ENCODE measurements around the gene NLRP4. TPM values are rescaled to one million over a fixed set of nuclear protein-coding genes. Genes with fewer than 3 reads are reported as not detected.

NLRP4 gene
- total RNA-seq, 2 experiments from 2014 or later, result not detected

DNA sequence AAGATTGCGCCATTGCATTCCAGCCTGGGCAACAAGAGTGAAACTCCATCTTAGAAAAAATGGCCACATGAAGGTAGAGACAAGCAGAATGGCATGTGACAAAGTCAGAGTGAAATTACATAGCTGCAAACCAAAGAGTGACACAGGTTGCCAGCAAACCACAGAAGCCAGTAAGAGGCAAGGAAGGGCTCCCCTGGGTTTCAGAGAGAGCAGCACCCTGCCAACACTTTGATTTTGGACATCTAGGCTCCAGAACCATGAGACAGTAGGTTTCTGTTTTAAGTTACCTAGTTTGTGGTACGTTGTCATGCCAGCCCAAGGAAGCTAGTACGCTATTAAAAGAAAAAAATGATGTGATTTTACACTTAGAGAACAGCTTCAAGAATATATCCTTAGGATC, 1.9 kb downstream of the NLRP4 start:
- no peaks in the 10 kb centered on the region for H3K4me1 Mint-ChIP-seq (ENCODE audit: low read depth)
- no peaks in the 10 kb centered on the region for H3K36me3 Mint-ChIP-seq
- no peaks in the 10 kb centered on the region for H3K27me3 Mint-ChIP-seq
- intact Hi-C loops (cut with micrococcal nuclease), result no loop called here
- POLR2A ChIA-PET, result no interaction called here
- H3K9me3 Mint-ChIP-seq, result peaks cover 14% of the 10 kb centered on the region
- no peak overlapping the region for H3K27ac Mint-ChIP-seq
- no peak for DNase-seq
- CTCF ChIA-PET, result no interaction called here
- no peak overlapping the region for H3K4me3 Mint-ChIP-seq

DNA sequence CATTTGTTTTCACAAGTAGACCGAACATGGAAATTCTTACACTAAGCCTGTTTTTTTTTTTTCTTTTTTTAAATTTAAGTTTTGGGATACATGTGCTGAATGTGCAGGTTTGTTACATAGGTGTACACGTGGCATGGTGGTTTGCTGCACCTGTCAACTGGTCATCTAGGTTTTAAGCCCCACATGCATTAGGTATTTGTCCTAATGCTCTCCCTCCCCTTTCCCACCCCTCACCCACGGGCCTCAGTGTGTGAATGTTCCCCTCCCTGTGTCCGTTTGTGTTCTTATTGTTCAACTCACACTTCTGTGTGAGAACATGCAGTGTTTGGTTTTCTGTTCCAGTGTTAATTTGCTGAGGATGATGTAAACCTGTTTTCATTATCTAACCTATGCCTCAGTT, 2.6 kb downstream of the NLRP4 start:
- ChIA-PET CTCF (no interaction called here), POLR2A (no interaction called here)
- H3K27me3 Mint-ChIP-seq, result no peaks in the 10 kb centered on the region
- no peak overlapping the region for H3K4me3 Mint-ChIP-seq
- DNase-seq, result no peak
- intact Hi-C loops (cut with micrococcal nuclease), result no loop called here
- no peak overlapping the region for H3K27ac Mint-ChIP-seq
- H3K4me1 Mint-ChIP-seq (ENCODE audit: low read depth), result no peaks in the 10 kb centered on the region
- no peaks in the 10 kb centered on the region for H3K36me3 Mint-ChIP-seq
- peaks cover 14% of the 10 kb centered on the region for H3K9me3 Mint-ChIP-seq

DNA sequence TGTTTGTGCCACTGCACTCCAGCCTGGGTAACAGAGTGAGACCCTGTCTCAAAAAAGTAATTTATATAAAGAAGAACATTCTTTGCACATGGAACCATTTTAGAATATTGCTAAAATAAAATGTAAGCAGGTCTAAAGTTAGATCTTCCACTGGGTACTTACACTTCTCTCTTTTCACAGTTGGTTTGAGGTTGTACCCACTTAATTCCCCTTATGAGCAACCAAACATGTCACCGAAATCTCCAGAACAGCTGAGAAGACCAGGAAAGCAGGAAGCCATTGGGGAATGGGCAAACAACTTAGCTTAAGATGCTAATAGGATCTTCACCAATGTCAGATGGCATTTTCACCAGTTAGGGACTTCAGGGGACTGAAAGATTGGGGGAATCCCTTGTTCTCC, 18.8 kb downstream of the NLRP4 start:
- Mint-ChIP-seq H3K36me3 (no peaks in the 10 kb centered on the region), H3K4me3 (no peak overlapping the region), H3K27me3 (no peaks in the 10 kb centered on the region), H3K27ac (no peak overlapping the region), H3K9me3 (peaks cover 13% of the 10 kb centered on the region), H3K4me1 (ENCODE audit: low read depth) (no peaks in the 10 kb centered on the region)
- no peak for DNase-seq
- ChIA-PET POLR2A (no interaction called here), CTCF (no interaction called here)
- intact Hi-C loops (cut with micrococcal nuclease), result no loop called here

GRCh38 chr19:55857149-55857548, 20.8 kb downstream of the NLRP4 start:
- Mint-ChIP-seq H3K9me3 (peaks cover 8% of the 10 kb centered on the region), H3K27ac (no peak overlapping the region), H3K4me1 (ENCODE audit: low read depth) (no peaks in the 10 kb centered on the region), H3K4me3 (no peak overlapping the region), H3K36me3 (no peaks in the 10 kb centered on the region), H3K27me3 (no peaks in the 10 kb centered on the region)
- intact Hi-C loops (cut with micrococcal nuclease), result no loop called here
- DNase-seq, result no peak
- ChIA-PET POLR2A (no interaction called here), CTCF (no interaction called here)

- H3K9me3 Mint-ChIP-seq, result peaks cover 7% of the 10 kb centered on the region
- DNase-seq, result no peak
- CTCF ChIA-PET, result no interaction called here
Measured at GRCh38 chr19:55857974-55858373, 21.6 kb downstream of the NLRP4 start.

GRCh38 chr19:55858401-55858800, 22.1 kb downstream of the NLRP4 start:
- no peak for DNase-seq
- Mint-ChIP-seq H3K27me3 (no peaks in the 10 kb centered on the region), H3K4me3 (no peak overlapping the region), H3K27ac (no peak overlapping the region), H3K36me3 (no peaks in the 10 kb centered on the region), H3K4me1 (ENCODE audit: low read depth) (no peaks in the 10 kb centered on the region), H3K9me3 (peaks cover 3% of the 10 kb centered on the region)
- ChIA-PET CTCF (no interaction called here), POLR2A (no interaction called here)
- intact Hi-C loops (cut with micrococcal nuclease), result no loop called here

More at GRCh38 chr19:55857974-55858373, 21.6 kb downstream of the NLRP4 start:
- POLR2A ChIA-PET, result no interaction called here
- no peak overlapping the region for H3K4me3 Mint-ChIP-seq
- H3K27me3 Mint-ChIP-seq, result no peaks in the 10 kb centered on the region
- intact Hi-C loops (cut with micrococcal nuclease), result no loop called here
- no peak overlapping the region for H3K27ac Mint-ChIP-seq
- H3K36me3 Mint-ChIP-seq, result no peaks in the 10 kb centered on the region
- no peaks in the 10 kb centered on the region for H3K4me1 Mint-ChIP-seq (ENCODE audit: low read depth)

DNA sequence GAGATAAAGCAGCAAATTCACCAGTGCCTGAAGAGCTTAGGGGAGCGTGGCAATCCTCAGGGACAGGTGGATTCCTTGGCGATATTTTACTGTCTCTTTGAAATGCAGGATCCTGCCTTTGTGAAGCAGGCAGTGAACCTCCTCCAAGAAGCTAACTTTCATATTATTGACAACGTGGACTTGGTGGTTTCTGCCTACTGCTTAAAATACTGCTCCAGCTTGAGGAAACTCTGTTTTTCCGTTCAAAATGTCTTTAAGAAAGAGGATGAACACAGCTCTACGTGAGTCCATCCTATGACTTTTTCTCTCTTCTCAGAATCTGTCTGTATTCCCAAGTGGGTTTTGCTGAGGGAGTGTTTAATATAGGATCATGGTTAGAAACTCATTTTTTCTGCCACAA, 22.6 kb downstream of the NLRP4 start:
- no peak for DNase-seq
- POLR2A ChIA-PET, result no interaction called here

DNA sequence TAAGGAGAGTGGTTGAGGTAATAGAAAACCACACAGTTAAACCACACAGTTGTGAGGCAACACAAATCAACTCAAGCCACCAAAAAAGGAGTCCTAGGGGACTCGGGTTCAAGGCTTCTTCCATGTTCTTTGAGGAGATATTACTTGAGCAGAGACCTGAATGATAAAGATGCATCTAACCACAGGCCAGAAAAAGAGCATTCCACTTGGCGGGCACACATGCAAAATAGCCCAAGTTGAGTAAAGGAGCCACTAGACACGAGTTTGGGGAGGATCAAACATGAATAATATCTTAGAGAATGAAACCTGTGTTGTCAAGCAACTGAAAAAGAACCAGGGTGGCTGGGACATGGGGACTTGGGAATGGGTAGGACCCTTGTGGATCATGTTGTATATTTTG, 30.2 kb downstream of the NLRP4 start:
- intact Hi-C loops (cut with micrococcal nuclease), result no loop called here
- no peak overlapping the region for H3K27ac Mint-ChIP-seq
- no peak for DNase-seq
- no peaks in the 10 kb centered on the region for H3K36me3 Mint-ChIP-seq
- H3K4me3 Mint-ChIP-seq, result no peak overlapping the region
- ChIA-PET CTCF (no interaction called here), POLR2A (no interaction called here)
- no peaks in the 10 kb centered on the region for H3K4me1 Mint-ChIP-seq (ENCODE audit: low read depth)
- peaks cover 9% of the 10 kb centered on the region for H3K9me3 Mint-ChIP-seq
- H3K27me3 Mint-ChIP-seq, result peaks cover 7% of the 10 kb centered on the region

More for the DNA sequence above, 22.6 kb downstream of the NLRP4 start:
- CTCF ChIA-PET, result no interaction called here
- Mint-ChIP-seq H3K4me1 (ENCODE audit: low read depth) (no peaks in the 10 kb centered on the region), H3K27me3 (no peaks in the 10 kb centered on the region), H3K4me3 (no peak overlapping the region), H3K27ac (no peak overlapping the region), H3K36me3 (no peaks in the 10 kb centered on the region), H3K9me3 (no peaks in the 10 kb centered on the region)
- intact Hi-C loops (cut with micrococcal nuclease), result no loop called here

GRCh38 chr19:55867101-55867500, 30.8 kb downstream of the NLRP4 start:
- DNase-seq, result no peak
- H3K27ac Mint-ChIP-seq, result no peak overlapping the region
- CTCF ChIA-PET, result no interaction called here
- H3K27me3 Mint-ChIP-seq, result peaks cover 7% of the 10 kb centered on the region
- H3K4me1 Mint-ChIP-seq (ENCODE audit: low read depth), result no peaks in the 10 kb centered on the region
- H3K9me3 Mint-ChIP-seq, result peaks cover 9% of the 10 kb centered on the region
- no peaks in the 10 kb centered on the region for H3K36me3 Mint-ChIP-seq
- no peak overlapping the region for H3K4me3 Mint-ChIP-seq
- intact Hi-C loops (cut with micrococcal nuclease), result no loop called here
- POLR2A ChIA-PET, result no interaction called here

- DNase-seq, result no peak
- POLR2A ChIA-PET, result no interaction called here
- H3K4me3 Mint-ChIP-seq, result no peak overlapping the region
- H3K4me1 Mint-ChIP-seq (ENCODE audit: low read depth), result no peaks in the 10 kb centered on the region
- H3K27me3 Mint-ChIP-seq, result peaks cover 7% of the 10 kb centered on the region
- no peaks in the 10 kb centered on the region for H3K36me3 Mint-ChIP-seq
- intact Hi-C loops (cut with micrococcal nuclease), result no loop called here
- CTCF ChIA-PET, result no interaction called here
- H3K9me3 Mint-ChIP-seq, result peaks cover 2% of the 10 kb centered on the region
- H3K27ac Mint-ChIP-seq, result no peak overlapping the region
Measured at GRCh38 chr19:55870736-55871135, 34.4 kb downstream of the NLRP4 start.

GRCh38 chr19:55877211-55877610, 40.9 kb downstream of the NLRP4 start:
- intact Hi-C loops (cut with micrococcal nuclease), result no loop called here
- Mint-ChIP-seq H3K27ac (no peak overlapping the region), H3K4me3 (no peak overlapping the region), H3K36me3 (no peaks in the 10 kb centered on the region), H3K27me3 (no peaks in the 10 kb centered on the region), H3K4me1 (ENCODE audit: low read depth) (no peaks in the 10 kb centered on the region), H3K9me3 (peaks cover 19% of the 10 kb centered on the region)
- ChIA-PET CTCF (interaction anchor here (1.2 kb wide), 1 partner anchor 37 kb away, joined by 3 read pairs; no protein-coding TSS in a partner anchor), POLR2A (no interaction called here)
- no peak for DNase-seq

DNA sequence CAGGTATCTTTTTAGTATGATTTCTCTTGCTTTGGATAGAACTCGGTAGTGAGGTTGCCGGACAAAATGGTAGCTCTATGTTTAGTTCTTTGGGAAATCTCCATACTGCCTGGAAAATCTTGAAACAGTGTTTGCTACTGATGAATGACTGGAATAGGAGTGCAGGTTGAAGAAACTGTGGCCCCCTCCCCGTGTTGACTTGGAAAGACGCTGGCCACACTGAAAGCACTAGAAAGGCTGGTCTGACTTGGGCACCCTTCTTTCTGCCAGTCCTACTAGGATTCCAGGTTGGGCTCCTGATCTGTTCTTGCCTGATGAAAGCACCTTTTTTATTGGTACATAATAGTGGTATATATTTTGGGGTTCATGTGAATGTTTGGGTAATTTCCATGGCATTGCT, 46.3 kb downstream of the NLRP4 start:
- H3K9me3 Mint-ChIP-seq, result peaks cover 19% of the 10 kb centered on the region
- ChIA-PET CTCF (no interaction called here), POLR2A (no interaction called here)
- no peak overlapping the region for H3K4me3 Mint-ChIP-seq
- no peaks in the 10 kb centered on the region for H3K4me1 Mint-ChIP-seq (ENCODE audit: low read depth)
- peaks cover 2% of the 10 kb centered on the region for H3K27me3 Mint-ChIP-seq
- H3K27ac Mint-ChIP-seq, result no peak overlapping the region
- DNase-seq, result no peak
- intact Hi-C loops (cut with micrococcal nuclease), result no loop called here
- no peaks in the 10 kb centered on the region for H3K36me3 Mint-ChIP-seq

DNA sequence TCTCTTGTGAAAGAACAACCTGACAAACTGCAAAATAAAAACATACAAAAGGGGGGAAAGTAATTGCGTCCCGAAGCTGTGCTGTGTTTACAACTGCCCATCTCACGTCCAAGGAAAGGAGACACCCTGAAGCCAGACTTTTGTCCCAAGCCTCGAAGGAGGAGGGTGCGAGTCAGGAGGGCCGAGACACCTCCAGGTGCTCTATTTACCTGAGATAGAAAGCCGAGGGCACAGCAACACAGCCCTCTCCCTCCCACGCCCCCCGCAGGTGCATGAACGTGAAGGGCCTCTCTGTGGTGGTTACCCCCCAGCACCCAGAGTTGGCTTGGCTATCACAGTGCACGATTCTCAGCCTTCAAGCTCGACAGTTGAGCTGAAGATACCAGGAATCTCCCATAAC, 62.6 kb downstream of the NLRP4 start:
- intact Hi-C loops (cut with micrococcal nuclease), result no loop called here
- Mint-ChIP-seq H3K4me3 (no peak overlapping the region), H3K27ac (no peak overlapping the region), H3K9me3 (peaks cover 14% of the 10 kb centered on the region), H3K27me3 (no peaks in the 10 kb centered on the region), H3K4me1 (ENCODE audit: low read depth) (no peaks in the 10 kb centered on the region), H3K36me3 (no peaks in the 10 kb centered on the region)
- POLR2A ChIA-PET, result no interaction called here
- CTCF ChIA-PET, result no interaction called here
- no peak for DNase-seq
